Measurements from ENCODE around the gene ADIPOR2.
"Not testable (repeated sequence)": the region's sequence is repeated elsewhere in the genome, so short reads cannot be mapped to it uniquely, and the experiment has no call there.

Gene ADIPOR2

GRCh38 chr12:1702713-1703112 is 11.8 kb downstream of the ADIPOR2 start:
- DNase-seq (ENCODE audit: extremely low read depth in 1 of 2, low read depth in 1 of 2): no peak

- DNase-seq (ENCODE audit: extremely low read depth in 1 of 2, low read depth in 1 of 2): no peak
Observed at GRCh38 chr12:1703771-1704722, 13.2 kb downstream of the ADIPOR2 start.

- no peak for DNase-seq (ENCODE audit: extremely low read depth in 1 of 2, low read depth in 1 of 2)
Observed at GRCh38 chr12:1705774-1706631, 15.1 kb downstream of the ADIPOR2 start.

GRCh38 chr12:1706632-1706980 is 15.7 kb downstream of the ADIPOR2 start:
- no peak for DNase-seq (ENCODE audit: extremely low read depth in 1 of 2, low read depth in 1 of 2)

- no peak for DNase-seq (ENCODE audit: extremely low read depth in 1 of 2, low read depth in 1 of 2)
Observed at GRCh38 chr12:1707051-1707450, 16.2 kb downstream of the ADIPOR2 start.

- DNase-seq (ENCODE audit: extremely low read depth in 1 of 2, low read depth in 1 of 2): not testable (repeated sequence)
Observed at GRCh38 chr12:1709968-1710367, 19.1 kb downstream of the ADIPOR2 start.

- DNase-seq (ENCODE audit: extremely low read depth in 1 of 2, low read depth in 1 of 2): not testable (repeated sequence)
Observed at GRCh38 chr12:1710870-1711269, 20.0 kb downstream of the ADIPOR2 start.

GRCh38 chr12:1711536-1712211 is 20.8 kb downstream of the ADIPOR2 start:
- DNase-seq (ENCODE audit: extremely low read depth in 1 of 2, low read depth in 1 of 2): not testable (repeated sequence)

- not testable (repeated sequence) for DNase-seq (ENCODE audit: extremely low read depth in 1 of 2, low read depth in 1 of 2)
Observed at GRCh38 chr12:1712305-1712704, 21.4 kb downstream of the ADIPOR2 start.

GRCh38 chr12:1712852-1713251 is 22.0 kb downstream of the ADIPOR2 start:
- DNase-seq (ENCODE audit: extremely low read depth in 1 of 2, low read depth in 1 of 2): not testable (repeated sequence)

GRCh38 chr12:1713783-1714348 is 23.0 kb downstream of the ADIPOR2 start:
- not testable (repeated sequence) for DNase-seq (ENCODE audit: extremely low read depth in 1 of 2, low read depth in 1 of 2)

- DNase-seq (ENCODE audit: extremely low read depth in 1 of 2, low read depth in 1 of 2): not testable (repeated sequence)
Observed at GRCh38 chr12:1715459-1715858, 24.6 kb downstream of the ADIPOR2 start.

- DNase-seq (ENCODE audit: extremely low read depth in 1 of 2, low read depth in 1 of 2): no peak
Observed at GRCh38 chr12:1716215-1716862, 25.5 kb downstream of the ADIPOR2 start.

GRCh38 chr12:1716911-1717310 is 26.0 kb downstream of the ADIPOR2 start:
- no peak for DNase-seq (ENCODE audit: extremely low read depth in 1 of 2, low read depth in 1 of 2)

GRCh38 chr12:1719139-1719538 is 28.3 kb downstream of the ADIPOR2 start:
- no peak for DNase-seq (ENCODE audit: extremely low read depth in 1 of 2, low read depth in 1 of 2)

- DNase-seq (ENCODE audit: extremely low read depth in 1 of 2, low read depth in 1 of 2): no peak
Observed at GRCh38 chr12:1720494-1720893, 29.6 kb downstream of the ADIPOR2 start.

- DNase-seq (ENCODE audit: extremely low read depth in 1 of 2, low read depth in 1 of 2): no peak
Observed at GRCh38 chr12:1723721-1724120, 32.9 kb downstream of the ADIPOR2 start.

- DNase-seq (ENCODE audit: extremely low read depth in 1 of 2, low read depth in 1 of 2): no peak
Observed at GRCh38 chr12:1724250-1724649, 33.4 kb downstream of the ADIPOR2 start.

GRCh38 chr12:1726753-1727152 is 35.9 kb downstream of the ADIPOR2 start:
- no peak for DNase-seq (ENCODE audit: extremely low read depth in 1 of 2, low read depth in 1 of 2)

GRCh38 chr12:1728824-1729223 is 38.0 kb downstream of the ADIPOR2 start:
- DNase-seq (ENCODE audit: extremely low read depth in 1 of 2, low read depth in 1 of 2): no peak
